PFSK-1 (cell line): ENCODE results near the gene ANKS1B.

ENCODE experiments used
- POLR2AphosphoS5 ChIP-seq: IDR thresholded peaks from 2 replicates; pipeline ENCODE4 v1.6.1; 2012; ENCODE audit warnings: low read depth, mild to moderate bottlenecking, control low read depth, low read length, moderate library complexity
- REST ChIP-seq, 2 experiments: IDR thresholded peaks; 2 replicates each; pipeline versions ENCODE4 v1.6.1 to v1.8.0; 2011 to 2012; ENCODE audit warnings: low read depth in 2 of 2, low read length in 2 of 2, control low read depth in 1 of 2, inconsistent platforms in 1 of 2, mild to moderate bottlenecking in 1 of 2, moderate library complexity in 1 of 2; ENCODE audit not compliant: insufficient read depth in 1 of 2
- TAF1 ChIP-seq: IDR thresholded peaks from 2 replicates; pipeline ENCODE4 v1.6.1; 2012; ENCODE audit warnings: low read length, control low read depth, borderline replicate concordance; ENCODE audit not compliant: insufficient read depth

GRCh38 chr12:99223579-99223978 is 761.2 kb downstream of the ANKS1B start:
- TF ChIP-seq REST (IDR thresholded peaks at IDR 0.05; ENCODE audit: insufficient read depth in 1 of 2, low read depth in 2 of 2, low read length in 2 of 2) (no peak), POLR2AphosphoS5 (no peak), TAF1 (no peak)
